HCT116 (cell line): Measurements from ENCODE around the gene ZBTB20. TPM values are rescaled to one million over a fixed set of nuclear protein-coding genes. Genes with fewer than 3 reads are reported as not detected.

Experiments
- ATAC-seq: fragments of 200-7000 bp; cut with Tn5 transposase; 2 replicates; pipeline ENCODE4 v1.9.1; 2020; ENCODE audit warnings: mild to moderate bottlenecking, moderate library complexity
- BruUV-seq: library from RNA; stranded (reverse); fragments of 400-500 nt; replicated peaks from 2 replicates; lab custom pipeline; 2021; lab: Mats Ljungman, UMichigan
- CTCF ChIA-PET: fragments of 300-600 bp; sonication (Branson Sonifier 250); formaldehyde crosslinking; loops from one replicate; lab custom pipeline; 2021; ENCODE audit warnings: antibody characterized with exemption; lab: Charles Lee
- POLR2A ChIA-PET: fragments of 300-600, 350-600 bp; sonication (Branson Sonifier 250); formaldehyde crosslinking; loops from one replicate; lab custom pipeline; 2021; ENCODE audit warnings: antibody characterized with exemption; lab: Charles Lee
- RAD21 ChIA-PET, 2 experiments: fragments of 300-600 bp; sonication (Branson Sonifier 250); formaldehyde crosslinking; loops; one replicate each; lab custom pipeline; 2023; ENCODE audit warnings: low total read pairs in 2 of 2; ENCODE audit not compliant: uncharacterized antibody in 2 of 2, unreplicated experiment in 2 of 2, low non-redundant PET in 1 of 2; lab: Charles Lee
- DNase-seq: peaks from one replicate; pipeline ENCODE4 v3.0.0-alpha.2; 2010; ENCODE audit warnings: low read depth, low spot score
- H2AFZ ChIP-seq: fragments of 200-600 bp; shearing (Covaris generic), sonication (generic); 2 replicates; pipeline ENCODE4 v1.6.1; 2017; ENCODE audit warnings: low read depth, mixed run types, mixed read lengths, antibody characterized with exemption, low read length; ENCODE audit not compliant: poor library complexity, severe bottlenecking
- H3K27ac ChIP-seq: 2 replicates; pipeline ENCODE4 v1.5.1; 2012; ENCODE audit warnings: low read depth, low read length
- H3K27me3 ChIP-seq: fragments of 200-600 bp; sonication (generic); 2 replicates; pipeline ENCODE4 v1.6.1; 2016; ENCODE audit warnings: mixed run types, low read length, mixed read lengths; ENCODE audit not compliant: insufficient read depth
- H3K36me3 ChIP-seq, 2 experiments: fragments of 200-500 bp in 1 of 2; fragments of 200-600 bp in 1 of 2; sonication (Bioruptor generic) in 1 of 2; sonication (generic) in 1 of 2; 2 replicates each; pipeline versions ENCODE4 v1.5.1 to v1.6.1; 2014 to 2016; ENCODE audit warnings: low read length in 2 of 2, inconsistent platforms in 1 of 2, mixed read lengths in 1 of 2, mixed run types in 1 of 2; ENCODE audit not compliant: insufficient read depth in 2 of 2, control insufficient read depth in 1 of 2
- H3K4me1 ChIP-seq, 2 experiments: fragments of 200-600 bp in 1 of 2; sonication (generic) in 1 of 2; 2 replicates each; pipeline versions ENCODE4 v1.5.1 to v1.6.1; 2012 to 2017; ENCODE audit warnings: low read length in 2 of 2, inconsistent platforms in 1 of 2, mild to moderate bottlenecking in 1 of 2, mixed read lengths in 1 of 2, mixed run types in 1 of 2, moderate library complexity in 1 of 2; ENCODE audit not compliant: insufficient read depth in 2 of 2, control insufficient read depth in 1 of 2
- H3K4me2 ChIP-seq: fragments of 200-600 bp; sonication (generic); 2 replicates; pipeline ENCODE4 v1.6.1; 2017; ENCODE audit warnings: mixed run types, low read length, mixed read lengths
- H3K4me3 ChIP-seq, 2 experiments: fragments of 200-600 bp in 1 of 2; sonication (generic) in 1 of 2; replicated peaks in 1 of 2; 2 replicates each; pipeline ENCODE4 v1.5.1; 2011 to 2016; ENCODE audit warnings: low read length in 2 of 2, control low read depth in 1 of 2, low read depth in 1 of 2, mild to moderate bottlenecking in 1 of 2, mixed read lengths in 1 of 2, mixed run types in 1 of 2
- H3K79me2 ChIP-seq: fragments of 200-600 bp; sonication (generic); 2 replicates; pipeline ENCODE4 v1.6.1; 2017; ENCODE audit warnings: mild to moderate bottlenecking, mixed run types, low read length, moderate library complexity, mixed read lengths; ENCODE audit not compliant: insufficient read depth
- H3K9ac ChIP-seq: fragments of 200-600 bp; sonication (generic); 2 replicates; pipeline ENCODE4 v1.6.1; 2016; ENCODE audit warnings: low read length, mixed read lengths
- H3K9me2 ChIP-seq: fragments of 200-600 bp; sonication (generic), shearing (Covaris generic); 2 replicates; pipeline ENCODE4 v1.6.1; 2017; ENCODE audit warnings: mixed run types, mild to moderate bottlenecking, moderate library complexity; ENCODE audit not compliant: insufficient read depth
- H3K9me3 ChIP-seq, 2 experiments: fragments of 200-500 bp in 1 of 2; fragments of 200-600 bp in 1 of 2; sonication (Bioruptor generic) in 1 of 2; sonication (generic) in 1 of 2; 2 replicates each; pipeline ENCODE4 v1.6.1; 2014 to 2017; ENCODE audit warnings: low read length in 2 of 2, mixed read lengths in 2 of 2, inconsistent platforms in 1 of 2, low read depth in 1 of 2, mild to moderate bottlenecking in 1 of 2, mixed run types in 1 of 2, moderate library complexity in 1 of 2; ENCODE audit not compliant: control insufficient read depth in 1 of 2, insufficient read depth in 1 of 2
- H4K20me1 ChIP-seq: fragments of 200-600 bp; sonication (generic), shearing (Covaris generic); 2 replicates; pipeline ENCODE4 v1.6.1; 2017; ENCODE audit warnings: mixed run types, mild to moderate bottlenecking, moderate library complexity; ENCODE audit not compliant: insufficient read depth
- CBX3 ChIP-seq: IDR thresholded peaks from 2 replicates; pipeline ENCODE4 v1.6.1; 2012; ENCODE audit warnings: low read depth
- EGR1 ChIP-seq: IDR thresholded peaks from 2 replicates; pipeline ENCODE4 v1.6.1; 2012; ENCODE audit warnings: low read depth
- FOSL1 ChIP-seq: IDR thresholded peaks from 2 replicates; pipeline ENCODE4 v1.6.1; 2012; ENCODE audit warnings: low read depth
- JUND ChIP-seq: IDR thresholded peaks from 2 replicates; pipeline ENCODE4 v1.6.1; 2012
- MAX ChIP-seq: IDR thresholded peaks from 2 replicates; pipeline ENCODE4 v1.6.1; 2012
- POLR2A ChIP-seq: IDR thresholded peaks from 2 replicates; pipeline ENCODE4 v1.7.0; 2011; ENCODE audit warnings: borderline replicate concordance; ENCODE audit not compliant: insufficient read depth, insufficient read length; ENCODE audit errors: extremely low read depth
- POLR2AphosphoS5 ChIP-seq: IDR thresholded peaks from 2 replicates; pipeline ENCODE4 v1.6.1; 2011; ENCODE audit warnings: mild to moderate bottlenecking, low read depth, low read length, moderate library complexity
- RAD21 ChIP-seq: IDR thresholded peaks from 2 replicates; pipeline ENCODE4 v1.6.1; 2012; ENCODE audit warnings: low read depth, mild to moderate bottlenecking
- REST ChIP-seq: IDR thresholded peaks from 2 replicates; pipeline ENCODE4 v1.6.1; 2012; ENCODE audit warnings: low read depth
- SP1 ChIP-seq: IDR thresholded peaks from 2 replicates; pipeline ENCODE4 v1.6.1; 2012; ENCODE audit warnings: low read depth
- TCF7L2 ChIP-seq: IDR thresholded peaks from 2 replicates; pipeline ENCODE4 v1.7.0; 2011; ENCODE audit warnings: borderline replicate concordance, inconsistent platforms; ENCODE audit not compliant: insufficient read depth, insufficient read length; ENCODE audit errors: extremely low read depth
- ZFX ChIP-seq: fragments of 450-650 bp; IDR thresholded peaks from 2 replicates; pipeline ENCODE4 v1.6.1; 2017
- intact Hi-C: fragments of 100-400 bp; cut with micrococcal nuclease; formaldehyde crosslinking; loops from 2 replicates; pipeline ENCODE4 v1.10.0; 2022
- total RNA-seq: library from RNA; stranded (reverse); gene quantifications from one replicate; pipeline ENCODE4 v1.2.1, GENCODE V29; 2021; ENCODE audit not compliant: unreplicated experiment

The ZBTB20 gene
- total RNA-seq, 1 experiment from 2014 or later, result 42.1 TPM

- no peak for TF ChIP-seq REST
- TF ChIP-seq POLR2A, result no peak
- TF ChIP-seq EGR1, result no peak
- no peak for TF ChIP-seq TCF7L2
- TF ChIP-seq POLR2AphosphoS5, result no peak
- no peak for TF ChIP-seq JUND
- no peak for TF ChIP-seq RAD21
- TF ChIP-seq MAX, result no peak
These were observed 650.6 kb downstream of the ZBTB20 start (continued) for GRCh38 chr3:114496466-114496865.

- Histone ChIP-seq H3K9ac (peak overlapping the region; percentile 34), H3K27me3 (no peaks in the 10 kb centered on the region), H3K4me2 (peak overlapping the region; percentile 70), H3K9me3 (no peaks in the 10 kb centered on the region), H3K9me2 (no peaks in the 10 kb centered on the region), H3K4me1 (peaks cover 64 to 83% of the 10 kb centered on the region in 2 experiments), H3K36me3 (peaks cover 0 to 3% of the 10 kb centered on the region in 2 experiments; a peak in 1 of 4 replicates), H3K27ac (peak overlapping the region; percentile 77; the same call in 1 of the 2 replicates), H4K20me1 (no peaks in the 10 kb centered on the region), H2AFZ (no peak overlapping the region), H3K79me2 (peaks cover 92% of the 10 kb centered on the region), H3K4me3 (peak overlapping the region in 1 of 2 experiments; percentile 32; a peak in 2 of 4 replicates)
- TF ChIP-seq SP1, result peak; percentile 37; the same call in 1 of the 2 replicates
- TF ChIP-seq ZFX, result no peak
- TF ChIP-seq CBX3, result 0 out of 2 replicates have a peak, but pooled peaks have one; percentile 29
- TF ChIP-seq JUND, result no peak; the same call in 1 of the 2 replicates
- no peak for TF ChIP-seq TCF7L2
- TF ChIP-seq FOSL1, result 0 out of 2 replicates have a peak, but pooled peaks have one; percentile 29
- no peak; the same call in 1 of the 2 replicates for TF ChIP-seq MAX
- no peak for TF ChIP-seq REST
- intact Hi-C loops, result no loop called here
- ChIA-PET CTCF (interaction anchor here (1.1 kb wide), 1 partner anchor 77 kb away, joined by 3 read pairs; no protein-coding TSS in a partner anchor), RAD21 (no interaction called here), POLR2A (no interaction called here)
- peak; percentile 45 for ATAC-seq
- no TSS peak for BruUV-seq
- peak; percentile 68 for DNase-seq
These were observed 651.1 kb downstream of the ZBTB20 start for GRCh38 chr3:114496021-114496434.
